ENCODE data around the gene GAL. TPM values are rescaled to one million over a fixed set of nuclear protein-coding genes. Genes with fewer than 3 reads are reported as not detected.

The GAL gene
- total and polyA plus RNA-seq, 2 of the 8 experiments (the other 6 are each of a cell fraction or from before 2014, with no cell fraction given): 81.8 to 233 TPM

GRCh38 chr11:68643585-68643984 is 40.8 kb upstream of the GAL start:
- Histone ChIP-seq H3K79me2 (ENCODE audit: control insufficient read depth in 1 of 2, insufficient read depth in 2 of 2, low read length in 2 of 2) (no peaks in the 10 kb centered on the region), H3K4me2 (ENCODE audit: insufficient read depth in 1 of 2, low read depth in 2 of 2, low read length in 2 of 2) (no peak overlapping the region), H2BK5ac (ENCODE audit: low read depth, low read length) (no peak overlapping the region), H3K27ac (ENCODE audit: low read depth, low read length) (no peak overlapping the region), H3K79me1 (ENCODE audit: low read depth, low read length) (no peaks in the 10 kb centered on the region), H4K5ac (ENCODE audit: insufficient read length, low read depth, low read length) (no peak overlapping the region), H3K18ac (ENCODE audit: extremely low read depth, low read length) (no peak overlapping the region), H2AFZ (ENCODE audit: low read length) (no peak overlapping the region), H4K20me1 (replicated peaks in 1 of 2; ENCODE audit: control insufficient read depth in 1 of 2, insufficient read depth in 2 of 2, low read length in 2 of 2) (no peaks in the 10 kb centered on the region), H3K4me1 (replicated peaks in 1 of 4; ENCODE audit: control insufficient read depth in 3 of 4, insufficient read depth in 4 of 4, low read length in 3 of 4) (peaks cover 0 to 2% (median 0%) of the 10 kb centered on the region in 4 experiments; a peak in 1 of 7 replicates), H3K27me3 (replicated peaks in 1 of 4; ENCODE audit: control insufficient read depth in 3 of 4, extremely low read depth in 1 of 4, insufficient read depth in 3 of 4, low read length in 3 of 4) (no peaks in the 10 kb centered on the region), H3K23me2 (ENCODE audit: low read depth, low read length) (no peaks in the 10 kb centered on the region), H2BK120ac (replicated peaks; ENCODE audit: low read depth, low read length) (no peak overlapping the region), H2BK12ac (ENCODE audit: low read depth, low read length) (no peak overlapping the region), H2BK15ac (ENCODE audit: low read length) (no peak overlapping the region), H3K4ac (replicated peaks; ENCODE audit: insufficient read length, low read depth, low read length) (no peak overlapping the region), H2AK5ac (ENCODE audit: low read depth, low read length) (no peak overlapping the region), H3K14ac (ENCODE audit: insufficient read length) (no peak overlapping the region), H4K91ac (replicated peaks; ENCODE audit: insufficient read length, low read length) (no peak overlapping the region), H3K4me3 (ENCODE audit: extremely low read depth in 1 of 4, insufficient read depth in 2 of 4, low read depth in 3 of 4, low read length in 4 of 4) (no peak overlapping the region), H4K8ac (ENCODE audit: extremely low read depth, insufficient read depth, low read length) (no peak overlapping the region), H3K9ac (replicated peaks in 1 of 4; ENCODE audit: extremely low read depth in 1 of 4, low read depth in 3 of 4, low read length in 3 of 4) (no peak overlapping the region), H3K9me3 (ENCODE audit: insufficient read depth in 2 of 2, low read depth in 1 of 2, low read length in 1 of 2) (peaks cover 0 to 6% of the 10 kb centered on the region in 2 experiments; a peak in 3 of 4 replicates), H3K23ac (ENCODE audit: insufficient read length) (no peak overlapping the region), H2BK20ac (ENCODE audit: low read length) (no peak overlapping the region), H3K36me3 (ENCODE audit: control insufficient read depth in 2 of 4, insufficient read depth in 4 of 4, low read length in 3 of 4) (no peaks in the 10 kb centered on the region), H3K56ac (replicated peaks; ENCODE audit: insufficient read length, low read depth, low read length) (no peak overlapping the region)
- ChIA-PET CTCF (ENCODE audit: partially characterized antibody) (interaction anchor here (0.7 to 1.6 kb wide), 8 partner anchors 13 to 155 kb away, joined by 3 to 6 read pairs (median 4); no protein-coding TSS in a partner anchor), POLR2A (ENCODE audit: partially characterized antibody) (interaction anchor here (0.6 to 1.7 kb wide), 3 partner anchors 37 to 129 kb away, joined by 3 to 7 read pairs (median 5); no protein-coding TSS in a partner anchor)
- FAIRE-seq (no peak), DNase-seq (ENCODE audit: low read depth in 1 of 2, low spot score in 2 of 2) (no peak)
- TF ChIP-seq TAF7 (optimal IDR thresholded peaks at IDR 0.05; ENCODE audit: borderline replicate concordance, low read depth, low read length) (no peak), RFX5 (IDR thresholded peaks at IDR 0.05; ENCODE audit: borderline replicate concordance, low read depth, low read length) (no peak), EP300 (IDR thresholded peaks at IDR 0.05; ENCODE audit: borderline replicate concordance in 1 of 2, low read depth in 2 of 2, low read length in 2 of 2) (no peak), NRF1 (IDR thresholded peaks at IDR 0.05; ENCODE audit: low read depth, low read length) (no peak), BRCA1 (IDR thresholded peaks at IDR 0.05; ENCODE audit: low read depth, low read length) (no peak), RNF2 (IDR thresholded peaks at IDR 0.05; ENCODE audit: borderline replicate concordance, low read depth, low read length, missing control alignments, poor library complexity, severe bottlenecking) (no peak), CEBPB (IDR thresholded peaks at IDR 0.05; ENCODE audit: low read depth, low read length) (no peak)
- WGBS, 2 experiments (ENCODE audit: extremely low coverage in 1 of 2, insufficient coverage in 1 of 2, insufficient read length in 1 of 2, insufficient replicate concordance in 2 of 2, low coverage in 1 of 2, low lambda C conversion rate in 2 of 2, missing lambda C conversion rate in 1 of 2): 71% methylated on average over 12 of the region's 12 CpGs; no CpG with 5 or more reads in 1 of the 2 experiments
